ENCODE data around the gene PSMA3. TPM values are rescaled to one million over a fixed set of nuclear protein-coding genes. Genes with fewer than 3 reads are reported as not detected.

PSMA3 gene
- total and polyA plus RNA-seq, 2 of the 8 experiments (the other 6 are each of a cell fraction or from before 2014, with no cell fraction given), result 285 to 507 TPM

DNA sequence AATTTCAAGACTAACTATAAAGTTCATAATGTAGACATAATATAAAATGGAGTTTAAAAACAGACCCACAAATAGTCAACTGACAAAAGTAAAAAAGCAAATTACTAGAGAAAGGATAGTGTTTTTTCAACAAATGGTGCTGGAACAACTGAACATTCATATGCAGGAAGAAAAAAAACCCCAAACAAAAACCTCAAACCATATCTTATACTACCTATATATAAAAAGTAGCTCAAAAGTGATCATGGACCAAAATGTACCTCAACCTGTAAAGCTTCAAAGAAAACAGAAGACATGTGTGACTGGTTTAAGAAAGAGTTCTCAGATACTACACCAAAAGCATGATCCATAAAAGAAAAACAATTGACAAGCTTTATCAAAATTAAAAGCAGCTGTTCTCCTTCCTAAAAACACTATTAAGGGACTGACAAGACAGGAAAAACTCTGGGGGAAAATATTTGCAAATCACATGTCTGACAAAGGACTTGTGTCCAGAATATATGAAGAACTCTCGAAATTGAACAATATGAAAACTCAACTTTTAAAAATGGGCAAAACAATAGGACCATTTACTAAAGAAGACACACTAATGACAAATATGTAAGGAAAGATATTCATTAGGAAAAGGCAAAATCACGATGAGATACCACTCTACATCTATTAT is 31.0 kb downstream of the PSMA3 start (continued):
- no peak for TF ChIP-seq EZH2 (IDR thresholded peaks at IDR 0.05; ENCODE audit: low read depth, low read length, severe bottlenecking)
- TF ChIP-seq YY1 (IDR thresholded peaks at IDR 0.05; ENCODE audit: low read depth, low read length), result no peak
- TF ChIP-seq SP1 (IDR thresholded peaks at IDR 0.05; ENCODE audit: low read depth, low read length), result no peak
- no peak for TF ChIP-seq RNF2 (IDR thresholded peaks at IDR 0.05; ENCODE audit: borderline replicate concordance, low read depth, low read length, missing control alignments, poor library complexity, severe bottlenecking)
